ENCODE measurements around the gene EGFL7.

GRCh38 chr9:136668983-136669790 is 6.5 kb downstream of the EGFL7 start:
- TF ChIP-seq, protein P1, sequence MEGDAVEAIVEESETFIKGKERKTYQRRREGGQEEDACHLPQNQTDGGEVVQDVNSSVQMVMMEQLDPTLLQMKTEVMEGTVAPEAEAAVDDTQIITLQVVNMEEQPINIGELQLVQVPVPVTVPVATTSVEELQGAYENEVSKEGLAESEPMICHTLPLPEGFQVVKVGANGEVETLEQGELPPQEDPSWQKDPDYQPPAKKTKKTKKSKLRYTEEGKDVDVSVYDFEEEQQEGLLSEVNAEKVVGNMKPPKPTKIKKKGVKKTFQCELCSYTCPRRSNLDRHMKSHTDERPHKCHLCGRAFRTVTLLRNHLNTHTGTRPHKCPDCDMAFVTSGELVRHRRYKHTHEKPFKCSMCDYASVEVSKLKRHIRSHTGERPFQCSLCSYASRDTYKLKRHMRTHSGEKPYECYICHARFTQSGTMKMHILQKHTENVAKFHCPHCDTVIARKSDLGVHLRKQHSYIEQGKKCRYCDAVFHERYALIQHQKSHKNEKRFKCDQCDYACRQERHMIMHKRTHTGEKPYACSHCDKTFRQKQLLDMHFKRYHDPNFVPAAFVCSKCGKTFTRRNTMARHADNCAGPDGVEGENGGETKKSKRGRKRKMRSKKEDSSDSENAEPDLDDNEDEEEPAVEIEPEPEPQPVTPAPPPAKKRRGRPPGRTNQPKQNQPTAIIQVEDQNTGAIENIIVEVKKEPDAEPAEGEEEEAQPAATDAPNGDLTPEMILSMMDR (conservative IDR thresholded peaks at IDR 0.05 in 1 of 2, IDR thresholded peaks at IDR 0.05 in 1 of 2; ENCODE audit: low read depth in 1 of 2, low read length in 2 of 2): no peak
- TF ChIP-seq EZH2 (IDR thresholded peaks at IDR 0.05; ENCODE audit: low read length, missing control alignments): no peak

Data from fibroblast of lung (primary cell).